ENCODE measurements around the gene TMEM132E.

DNA sequence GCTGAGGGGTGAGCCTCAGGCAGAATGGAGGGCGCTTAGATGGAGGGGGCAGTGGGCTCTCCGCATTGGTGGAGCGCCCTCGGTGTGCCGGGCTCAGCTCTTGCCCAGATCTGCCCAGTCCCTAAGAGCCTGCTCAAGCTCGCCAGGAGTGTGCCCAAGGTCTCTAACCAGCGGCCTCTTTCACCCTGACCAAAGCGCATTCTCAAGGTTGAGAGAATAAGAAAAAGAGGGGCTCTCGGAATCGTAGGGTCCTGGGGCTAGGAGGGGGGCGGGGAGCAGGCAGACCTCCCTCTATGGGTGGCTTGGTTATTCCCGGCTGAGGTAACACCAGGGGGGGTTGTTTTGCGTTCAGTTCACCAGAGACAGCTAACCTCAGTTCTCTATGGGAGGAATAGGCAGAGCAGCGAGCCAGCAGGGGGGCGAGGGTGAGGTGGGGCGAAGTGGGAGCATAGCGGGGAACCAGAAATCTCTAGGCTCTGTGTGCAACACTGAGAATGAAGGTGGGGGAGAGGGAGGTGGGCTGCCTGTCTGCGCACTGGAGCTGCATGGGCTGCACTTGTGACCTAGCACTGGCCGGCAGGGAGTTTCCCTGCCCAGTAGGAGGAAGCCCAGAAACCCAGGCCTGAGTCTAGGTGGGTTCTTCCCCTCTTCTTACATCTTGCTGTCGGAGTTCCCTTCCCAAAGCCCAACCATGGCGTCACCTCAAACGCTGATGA, 3.0 kb downstream of the TMEM132E start:
- TF ChIP-seq, protein P1, sequence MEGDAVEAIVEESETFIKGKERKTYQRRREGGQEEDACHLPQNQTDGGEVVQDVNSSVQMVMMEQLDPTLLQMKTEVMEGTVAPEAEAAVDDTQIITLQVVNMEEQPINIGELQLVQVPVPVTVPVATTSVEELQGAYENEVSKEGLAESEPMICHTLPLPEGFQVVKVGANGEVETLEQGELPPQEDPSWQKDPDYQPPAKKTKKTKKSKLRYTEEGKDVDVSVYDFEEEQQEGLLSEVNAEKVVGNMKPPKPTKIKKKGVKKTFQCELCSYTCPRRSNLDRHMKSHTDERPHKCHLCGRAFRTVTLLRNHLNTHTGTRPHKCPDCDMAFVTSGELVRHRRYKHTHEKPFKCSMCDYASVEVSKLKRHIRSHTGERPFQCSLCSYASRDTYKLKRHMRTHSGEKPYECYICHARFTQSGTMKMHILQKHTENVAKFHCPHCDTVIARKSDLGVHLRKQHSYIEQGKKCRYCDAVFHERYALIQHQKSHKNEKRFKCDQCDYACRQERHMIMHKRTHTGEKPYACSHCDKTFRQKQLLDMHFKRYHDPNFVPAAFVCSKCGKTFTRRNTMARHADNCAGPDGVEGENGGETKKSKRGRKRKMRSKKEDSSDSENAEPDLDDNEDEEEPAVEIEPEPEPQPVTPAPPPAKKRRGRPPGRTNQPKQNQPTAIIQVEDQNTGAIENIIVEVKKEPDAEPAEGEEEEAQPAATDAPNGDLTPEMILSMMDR (IDR thresholded peaks at IDR 0.05) = no peak
- TF ChIP-seq ZFX (IDR thresholded peaks at IDR 0.05; ENCODE audit: borderline replicate concordance) = no peak

Data from 22Rv1 (cell line).